PC-3 (cell line): Measurements from ENCODE around the gene RBBP5.

Experiments used
- CTCF ChIP-seq: fragments of 300-600 bp; sonication (generic); conservative IDR thresholded peaks from 2 replicates; pipeline ENCODE4 v1.5.1; 2017; ENCODE audit warnings: antibody characterized with exemption, low read depth, mild to moderate bottlenecking, low read length
- EZH2 ChIP-seq: fragments of 300-600 bp; sonication (generic); IDR thresholded peaks from one replicate; pipeline ENCODE4 v1.6.1; 2017; ENCODE audit warnings: antibody characterized with exemption, mild to moderate bottlenecking, low read length; ENCODE audit not compliant: unreplicated experiment

- TF ChIP-seq CTCF: no peak
- no peak for TF ChIP-seq EZH2
These were observed 48.9 kb downstream of the RBBP5 start for GRCh38 chr1:205072881-205073280.
